ENCODE data around the gene BCL3. TPM values are rescaled to one million over a fixed set of nuclear protein-coding genes. Genes with fewer than 3 reads are reported as not detected.

BCL3 gene
- polyA plus RNA-seq, 1 donor (not counting 4 experiments of a cell fraction or from before 2014, with no cell fraction given): 1.1 TPM

DNA sequence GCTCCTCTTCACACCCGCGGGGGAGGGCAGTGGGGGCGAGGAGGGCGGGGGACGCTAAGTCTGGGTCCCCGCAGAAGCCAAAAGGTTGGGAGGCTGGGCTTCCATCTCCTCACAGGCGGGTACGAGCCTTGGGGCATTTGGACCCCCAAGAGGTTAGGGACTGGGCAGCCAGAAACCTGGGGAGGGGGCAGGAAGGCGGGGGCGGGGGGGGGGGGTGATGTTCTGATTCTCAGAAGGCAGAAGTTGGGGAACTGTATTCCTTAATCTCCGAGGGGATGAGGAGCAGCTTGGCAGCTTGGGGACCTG lies 5.1 kb downstream of the BCL3 start:
- Histone ChIP-seq H3K9ac (ENCODE audit: control insufficient read depth, extremely low read depth, insufficient read depth, low read length) (peak overlapping the region; percentile 77), H3K36me3 (ENCODE audit: control insufficient read depth in 2 of 2, extremely low read depth in 1 of 2, insufficient read depth in 2 of 2, low read length in 2 of 2) (peaks cover 23 to 26% of the 10 kb centered on the region in 2 experiments), H3K4me1 (ENCODE audit: control insufficient read depth, extremely low read depth, insufficient read depth, low read length) (peaks cover 35% of the 10 kb centered on the region), H3K79me2 (ENCODE audit: control insufficient read depth, insufficient read depth, low read length) (peaks cover 16% of the 10 kb centered on the region), H3K9me1 (ENCODE audit: control insufficient read depth, extremely low read depth, insufficient read depth, low read length) (peaks cover 4% of the 10 kb centered on the region), H3K4me3 (ENCODE audit: control insufficient read depth in 2 of 3, extremely low read depth in 1 of 3, insufficient read depth in 2 of 3, low read depth in 1 of 3, low read length in 3 of 3) (peak overlapping the region; percentile 28 to 62 (median 58)), H3K4me2 (ENCODE audit: control insufficient read depth, extremely low read depth, insufficient read depth, low read depth, low read length) (peak overlapping the region; percentile 93), H2AFZ (ENCODE audit: control insufficient read depth, low read length) (no peak overlapping the region), H4K20me1 (ENCODE audit: control insufficient read depth, extremely low read depth, insufficient read depth, low read length) (no peaks in the 10 kb centered on the region), H3K27me3 (ENCODE audit: control insufficient read depth, extremely low read depth, insufficient read depth, low read length) (no peaks in the 10 kb centered on the region), H3K9me3 (ENCODE audit: control insufficient read depth, low read depth, low read length) (no peaks in the 10 kb centered on the region), H3K27ac (ENCODE audit: control insufficient read depth, insufficient read depth, low read length) (peak overlapping the region; percentile 83)
- dilution Hi-C loops (cut with MboI; ENCODE audit: extremely low pct_ligation_motif_present, low sequenced_read_pairs): no loop called here
- no peak for TF ChIP-seq EZH2 (IDR thresholded peaks at IDR 0.05; ENCODE audit: low read length)
- TF ChIP-seq, protein P1, sequence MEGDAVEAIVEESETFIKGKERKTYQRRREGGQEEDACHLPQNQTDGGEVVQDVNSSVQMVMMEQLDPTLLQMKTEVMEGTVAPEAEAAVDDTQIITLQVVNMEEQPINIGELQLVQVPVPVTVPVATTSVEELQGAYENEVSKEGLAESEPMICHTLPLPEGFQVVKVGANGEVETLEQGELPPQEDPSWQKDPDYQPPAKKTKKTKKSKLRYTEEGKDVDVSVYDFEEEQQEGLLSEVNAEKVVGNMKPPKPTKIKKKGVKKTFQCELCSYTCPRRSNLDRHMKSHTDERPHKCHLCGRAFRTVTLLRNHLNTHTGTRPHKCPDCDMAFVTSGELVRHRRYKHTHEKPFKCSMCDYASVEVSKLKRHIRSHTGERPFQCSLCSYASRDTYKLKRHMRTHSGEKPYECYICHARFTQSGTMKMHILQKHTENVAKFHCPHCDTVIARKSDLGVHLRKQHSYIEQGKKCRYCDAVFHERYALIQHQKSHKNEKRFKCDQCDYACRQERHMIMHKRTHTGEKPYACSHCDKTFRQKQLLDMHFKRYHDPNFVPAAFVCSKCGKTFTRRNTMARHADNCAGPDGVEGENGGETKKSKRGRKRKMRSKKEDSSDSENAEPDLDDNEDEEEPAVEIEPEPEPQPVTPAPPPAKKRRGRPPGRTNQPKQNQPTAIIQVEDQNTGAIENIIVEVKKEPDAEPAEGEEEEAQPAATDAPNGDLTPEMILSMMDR (optimal IDR thresholded peaks at IDR 0.05 in 1 of 3, IDR thresholded peaks at IDR 0.05 in 1 of 3, conservative IDR thresholded peaks at IDR 0.05 in 1 of 3; ENCODE audit: extremely low read depth in 1 of 3, insufficient read depth in 2 of 3, low read length in 3 of 3): no peak
- FAIRE-seq (no peak), DNase-seq (ENCODE audit: low read depth, low spot score) (no peak)

- peaks cover 4% of the 10 kb centered on the region for H3K9me1 ChIP-seq (ENCODE audit: control insufficient read depth, extremely low read depth, insufficient read depth, low read length)
- dilution Hi-C loops (cut with MboI; ENCODE audit: extremely low pct_ligation_motif_present, low sequenced_read_pairs): no loop called here
- FAIRE-seq (no peak), DNase-seq (ENCODE audit: low read depth, low spot score) (no peak)
- H3K9ac ChIP-seq (ENCODE audit: control insufficient read depth, extremely low read depth, insufficient read depth, low read length): peak overlapping the region; percentile 77
- no peaks in the 10 kb centered on the region for H4K20me1 ChIP-seq (ENCODE audit: control insufficient read depth, extremely low read depth, insufficient read depth, low read length)
- peaks cover 24 to 27% of the 10 kb centered on the region in 2 experiments for H3K36me3 ChIP-seq (ENCODE audit: control insufficient read depth in 2 of 2, extremely low read depth in 1 of 2, insufficient read depth in 2 of 2, low read length in 2 of 2)
- TF ChIP-seq, protein P1 (optimal IDR thresholded peaks at IDR 0.05 in 1 of 3, IDR thresholded peaks at IDR 0.05 in 1 of 3, conservative IDR thresholded peaks at IDR 0.05 in 1 of 3; ENCODE audit: extremely low read depth in 1 of 3, insufficient read depth in 2 of 3, low read length in 3 of 3): no peak
- TF ChIP-seq EZH2 (IDR thresholded peaks at IDR 0.05; ENCODE audit: low read length): no peak
- peak overlapping the region; percentile 6 for H2AFZ ChIP-seq (ENCODE audit: control insufficient read depth, low read length)
- H3K9me3 ChIP-seq (ENCODE audit: control insufficient read depth, low read depth, low read length): no peaks in the 10 kb centered on the region
- H3K4me2 ChIP-seq (ENCODE audit: control insufficient read depth, extremely low read depth, insufficient read depth, low read depth, low read length): peak overlapping the region; percentile 93
- peak overlapping the region; percentile 28 to 62 (median 58) for H3K4me3 ChIP-seq (ENCODE audit: control insufficient read depth in 2 of 3, extremely low read depth in 1 of 3, insufficient read depth in 2 of 3, low read depth in 1 of 3, low read length in 3 of 3)
- peaks cover 35% of the 10 kb centered on the region for H3K4me1 ChIP-seq (ENCODE audit: control insufficient read depth, extremely low read depth, insufficient read depth, low read length)
- no peaks in the 10 kb centered on the region for H3K27me3 ChIP-seq (ENCODE audit: control insufficient read depth, extremely low read depth, insufficient read depth, low read length)
- H3K79me2 ChIP-seq (ENCODE audit: control insufficient read depth, insufficient read depth, low read length): peaks cover 13% of the 10 kb centered on the region
- peak overlapping the region; percentile 83 for H3K27ac ChIP-seq (ENCODE audit: control insufficient read depth, insufficient read depth, low read length)
These were observed 5.6 kb downstream of the BCL3 start for GRCh38 chr19:44753932-44754749.
